ENCODE results near the gene TRAF3IP1.

- TF ChIP-seq ZFP3 (CRISPR knock-in tag; IDR thresholded peaks at IDR 0.05) = no peak
- TF ChIP-seq ARNTL (CRISPR knock-in tag; IDR thresholded peaks at IDR 0.05; ENCODE audit: borderline replicate concordance, low read depth) = no peak
- no peak for TF ChIP-seq ZNF70 (CRISPR knock-in tag; IDR thresholded peaks at IDR 0.05)
- no peak for TF ChIP-seq PATZ1 (CRISPR knock-in tag; IDR thresholded peaks at IDR 0.05; ENCODE audit: borderline replicate concordance)
- TF ChIP-seq CREB5 (CRISPR knock-in tag; IDR thresholded peaks at IDR 0.05; ENCODE audit: low read depth) = no peak
- no peak for TF ChIP-seq ZFP30 (CRISPR knock-in tag; IDR thresholded peaks at IDR 0.05)
- TF ChIP-seq ISL1 (CRISPR knock-in tag; IDR thresholded peaks at IDR 0.05) = no peak
- TF ChIP-seq OSR1 (CRISPR knock-in tag; IDR thresholded peaks at IDR 0.05) = no peak
These were observed 84.3 kb downstream of the TRAF3IP1 start for GRCh38 chr2:238404406-238405216.
